HEK293T (cell line): Measurements from ENCODE around the gene NOP56.

Experiments used
- ARNT ChIP-seq: fragments of 450-650 bp; IDR thresholded peaks from 2 replicates; pipeline ENCODE4 v1.6.1; 2017; ENCODE audit warnings: mild to moderate bottlenecking
- ELF4 ChIP-seq: fragments of 450-650 bp; IDR thresholded peaks from 2 replicates; pipeline ENCODE4 v1.6.1; 2017; ENCODE audit warnings: antibody characterized with exemption
- FOXA1 ChIP-seq: fragments of 450-650 bp; IDR thresholded peaks from 2 replicates; pipeline ENCODE4 v1.6.1; 2016; ENCODE audit warnings: mild to moderate bottlenecking
- FOXK2 ChIP-seq: fragments of 450-650 bp; IDR thresholded peaks from 2 replicates; pipeline ENCODE4 v1.6.1; 2016; ENCODE audit warnings: mild to moderate bottlenecking
- FOXM1 ChIP-seq: fragments of 450-650 bp; IDR thresholded peaks from 2 replicates; pipeline ENCODE4 v1.6.1; 2017; ENCODE audit warnings: mild to moderate bottlenecking, borderline replicate concordance
- HDGF ChIP-seq: fragments of 450-650 bp; IDR thresholded peaks from 2 replicates; pipeline ENCODE4 v1.6.1; 2017; ENCODE audit warnings: antibody characterized with exemption, borderline replicate concordance
- SUZ12 ChIP-seq: fragments of 450-650 bp; IDR thresholded peaks from 2 replicates; pipeline ENCODE4 v1.6.1; 2016; ENCODE audit warnings: mild to moderate bottlenecking
- ZNF384 ChIP-seq: fragments of 450-650 bp; IDR thresholded peaks from 2 replicates; pipeline ENCODE4 v1.6.1; 2016

DNA sequence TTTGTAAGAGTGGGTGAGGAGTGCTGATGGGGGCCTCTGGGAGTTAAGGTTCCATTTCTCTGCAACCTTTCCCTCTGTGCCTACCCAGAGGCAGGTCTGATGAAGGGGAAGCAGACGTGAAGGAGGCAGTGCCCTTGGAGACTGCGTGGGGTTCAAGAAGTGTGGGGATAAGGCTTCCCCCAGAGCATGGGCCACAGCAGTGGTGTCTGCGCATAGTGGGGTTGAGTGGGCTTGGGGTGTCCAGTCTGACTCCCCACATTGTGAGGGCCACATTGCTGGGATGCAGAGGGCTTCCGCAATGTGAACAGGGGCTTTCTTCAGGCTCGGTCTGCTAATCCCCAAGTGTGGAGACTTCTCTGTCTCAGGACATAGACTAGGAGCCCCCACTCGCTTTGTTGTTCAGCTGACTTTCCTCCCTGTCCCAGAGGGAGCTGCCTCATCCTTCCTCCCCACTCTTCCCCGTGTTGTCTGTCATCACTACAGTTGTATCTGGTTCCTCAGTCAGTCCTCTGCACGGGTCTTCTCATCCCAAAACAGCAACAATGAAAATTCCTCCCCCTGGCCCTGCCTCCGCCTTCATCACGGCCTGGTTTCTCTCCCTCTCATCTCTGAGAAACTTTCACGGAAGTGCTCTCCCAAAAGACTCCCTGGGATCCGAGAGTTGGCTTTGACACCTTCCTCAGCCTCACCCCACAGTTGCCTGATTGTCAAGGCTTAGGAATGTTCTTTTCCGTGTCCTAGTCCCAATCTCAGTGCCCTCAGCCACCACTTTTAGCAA lies 43.0 kb downstream of the NOP56 start:
- TF ChIP-seq FOXA1 = no peak
- no peak for TF ChIP-seq ELF4
- TF ChIP-seq ARNT = no peak
- TF ChIP-seq SUZ12 = no peak
- TF ChIP-seq HDGF = no peak
- no peak for TF ChIP-seq FOXM1
- no peak for TF ChIP-seq FOXK2
- TF ChIP-seq ZNF384 = no peak
